SK-N-SH treated with all-trans-retinoic acid at 6 μM for 48 hours (cell line): ENCODE data around the gene COA8.

Source experiments
- ATAC-seq: fragments of 200-7000 bp; cut with Tn5 transposase; 3 replicates; pipeline ENCODE4 v1.9.1; 2020; ENCODE audit warnings: mild to moderate bottlenecking, moderate library complexity
- ARNTL ChIP-seq: fragments of 450-650 bp; formaldehyde crosslinking; IDR thresholded peaks from 2 replicates; pipeline ENCODE4 v1.5.0; 2020; ENCODE audit warnings: low read depth, mild to moderate bottlenecking, moderate library complexity, borderline replicate concordance
- BACH2 ChIP-seq: fragments of 250-450 bp; sonication (Bioruptor Pico); IDR thresholded peaks from 2 replicates; pipeline ENCODE4 v1.9.0; 2021; ENCODE audit warnings: mild to moderate bottlenecking, borderline replicate concordance
- ESRRG ChIP-seq: fragments of 250-450 bp; sonication (Bioruptor Pico); IDR thresholded peaks from 2 replicates; pipeline ENCODE4 v1.6.1; 2021; ENCODE audit warnings: mild to moderate bottlenecking
- GLIS3 ChIP-seq: fragments of 250-450 bp; sonication (Bioruptor Pico); IDR thresholded peaks from 2 replicates; pipeline ENCODE4 v1.5.0; 2020; ENCODE audit warnings: mild to moderate bottlenecking, moderate library complexity
- ISL1 ChIP-seq: fragments of 250-450 bp; sonication (Bioruptor Pico); IDR thresholded peaks from 2 replicates; pipeline ENCODE4 v2.1.2; 2022; ENCODE audit warnings: mild to moderate bottlenecking, moderate library complexity
- OSR1 ChIP-seq: fragments of 250-450 bp; sonication (Bioruptor Pico); IDR thresholded peaks from 2 replicates; pipeline ENCODE4 v1.8.0; 2022; ENCODE audit warnings: moderate library complexity, mild to moderate bottlenecking, inconsistent platforms
- PPARA ChIP-seq: fragments of 250-450 bp; sonication (Bioruptor Pico); IDR thresholded peaks from 2 replicates; pipeline ENCODE4 v1.5.0; 2020; ENCODE audit warnings: mild to moderate bottlenecking, borderline replicate concordance
- RARB ChIP-seq: fragments of 250-450 bp; sonication (Bioruptor Pico); IDR thresholded peaks from 2 replicates; pipeline ENCODE4 v1.8.0; 2021; ENCODE audit warnings: mild to moderate bottlenecking, moderate library complexity
- SNAI2 ChIP-seq: fragments of 250-450 bp; sonication (Bioruptor Pico); IDR thresholded peaks from 2 replicates; pipeline ENCODE4 v1.5.0; 2020; ENCODE audit warnings: mild to moderate bottlenecking, moderate library complexity
- TCF4 ChIP-seq: fragments of 250-450 bp; sonication (Bioruptor Pico); IDR thresholded peaks from 2 replicates; pipeline ENCODE4 v1.8.0; 2021; ENCODE audit warnings: mild to moderate bottlenecking, moderate library complexity, borderline replicate concordance
- TOX ChIP-seq: fragments of 250-450 bp; sonication (Bioruptor Pico); IDR thresholded peaks from 2 replicates; pipeline ENCODE4 v1.8.0; 2021; ENCODE audit warnings: mild to moderate bottlenecking, moderate library complexity, borderline replicate concordance
- ZC3H10 ChIP-seq: fragments of 250-450 bp; sonication (Bioruptor Pico); IDR thresholded peaks from 2 replicates; pipeline ENCODE4 v1.5.1; 2021; ENCODE audit warnings: mild to moderate bottlenecking, moderate library complexity
- ZFP3 ChIP-seq: fragments of 250-450 bp; sonication (Bioruptor Pico); IDR thresholded peaks from 2 replicates; pipeline ENCODE4 v1.5.0; 2020; ENCODE audit warnings: mild to moderate bottlenecking, moderate library complexity
- ZFP30 ChIP-seq: fragments of 450-650 bp; formaldehyde crosslinking; IDR thresholded peaks from 2 replicates; pipeline ENCODE4 v1.5.0; 2022; ENCODE audit warnings: mild to moderate bottlenecking, moderate library complexity
- ZNF565 ChIP-seq: fragments of 450-650 bp; formaldehyde crosslinking; conservative IDR thresholded peaks from 2 replicates; pipeline ENCODE4 v1.5.0; 2020; ENCODE audit warnings: low read depth, mild to moderate bottlenecking, moderate library complexity
- ZNF70 ChIP-seq: fragments of 450-650 bp; formaldehyde crosslinking; IDR thresholded peaks from 2 replicates; pipeline ENCODE4 v1.5.0; 2020; ENCODE audit warnings: mild to moderate bottlenecking, moderate library complexity
- ZNF8 ChIP-seq: fragments of 450-650 bp; formaldehyde crosslinking; IDR thresholded peaks from 2 replicates; pipeline ENCODE4 v1.5.0; 2020; ENCODE audit warnings: mild to moderate bottlenecking, moderate library complexity
- TF ChIP-seq, protein P1 (sequence below): fragments of 250-450 bp; sonication (Bioruptor Pico); IDR thresholded peaks from 2 replicates; pipeline ENCODE4 v1.8.0; 2020; ENCODE audit warnings: mild to moderate bottlenecking, moderate library complexity, borderline replicate concordance
- TF ChIP-seq, protein P2 (sequence below): fragments of 250-450 bp; sonication (Bioruptor Pico); IDR thresholded peaks from 2 replicates; pipeline ENCODE4 v1.5.0; 2020; ENCODE audit warnings: mild to moderate bottlenecking, moderate library complexity
- TF ChIP-seq, protein P3 (sequence below): fragments of 250-450 bp; sonication (Bioruptor Pico); IDR thresholded peaks from 2 replicates; pipeline ENCODE4 v1.5.1; 2020; ENCODE audit warnings: low read depth, mild to moderate bottlenecking, moderate library complexity

The COA8 gene

DNA sequence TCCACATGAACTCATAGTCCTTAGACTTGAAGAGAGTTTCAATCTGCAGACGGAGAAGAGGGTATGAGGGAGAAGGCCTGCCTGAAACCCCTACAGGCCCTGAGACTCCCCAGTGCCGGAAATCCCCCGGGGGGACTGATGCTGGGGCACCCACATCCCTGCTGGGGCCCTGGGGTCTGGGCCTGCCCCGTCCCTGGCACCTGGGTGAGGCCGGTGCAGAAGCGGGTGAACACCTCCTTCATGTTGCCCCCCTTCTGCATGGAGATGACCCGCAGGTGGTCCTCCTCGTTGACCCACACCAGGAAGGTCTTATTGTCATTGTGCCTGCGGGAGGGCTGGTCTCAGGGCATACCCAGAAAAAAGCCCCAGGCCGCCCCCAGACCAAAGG lies 42.5 kb upstream of the COA8 start:
- no peak for ATAC-seq
- TF ChIP-seq ARNTL (CRISPR knock-in tag) (no peak), ZFP30 (CRISPR knock-in tag) (no peak), ZC3H10 (CRISPR knock-in tag) (no peak), ESRRG (CRISPR knock-in tag) (no peak), GLIS3 (no peak), ZNF70 (CRISPR knock-in tag) (no peak), RARB (CRISPR knock-in tag) (no peak), ZFP3 (CRISPR knock-in tag) (no peak), ZNF8 (CRISPR knock-in tag) (no peak), BACH2 (CRISPR knock-in tag) (no peak), PPARA (no peak), ZNF565 (no peak), SNAI2 (CRISPR knock-in tag) (no peak)

DNA sequence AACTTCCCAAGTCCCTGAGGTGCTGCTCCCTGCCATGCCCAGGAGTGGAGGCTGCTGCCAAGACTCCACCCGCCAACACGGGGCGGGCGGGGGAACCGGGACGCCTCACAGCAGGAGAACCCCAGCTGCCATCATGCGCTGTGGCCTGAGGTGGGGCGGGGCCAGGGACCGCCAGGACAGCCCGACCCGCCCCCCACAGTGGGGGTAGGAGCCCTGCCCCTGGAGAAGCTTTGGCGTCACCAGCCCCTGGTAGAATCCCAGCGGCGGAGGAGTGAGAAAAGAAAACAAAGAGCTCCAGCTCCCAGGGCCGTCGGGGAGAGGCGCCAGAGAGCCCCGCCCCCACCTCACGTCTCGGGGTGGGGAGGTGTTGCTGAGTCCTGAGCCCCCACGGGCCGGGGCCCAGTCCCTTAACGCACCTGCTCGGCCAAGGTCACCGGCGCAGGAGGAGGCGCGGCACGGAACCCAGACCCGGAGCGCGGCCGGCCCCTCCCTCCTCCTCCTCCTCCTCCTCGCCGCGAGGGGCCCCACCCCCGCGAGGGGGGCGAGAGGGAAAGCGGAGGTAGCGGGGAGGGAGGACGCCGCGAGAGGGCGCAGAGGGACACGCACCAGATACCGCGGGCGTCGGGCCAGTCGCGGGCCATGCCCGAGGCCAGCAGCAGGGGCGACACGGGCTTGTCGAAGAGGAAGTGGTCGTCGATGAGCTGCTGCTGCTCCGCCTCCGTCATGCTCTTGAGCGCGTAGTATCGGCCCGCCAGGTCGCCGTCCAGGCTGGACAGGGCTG lies 41.9 kb upstream of the COA8 start:
- TF ChIP-seq, protein P1, sequence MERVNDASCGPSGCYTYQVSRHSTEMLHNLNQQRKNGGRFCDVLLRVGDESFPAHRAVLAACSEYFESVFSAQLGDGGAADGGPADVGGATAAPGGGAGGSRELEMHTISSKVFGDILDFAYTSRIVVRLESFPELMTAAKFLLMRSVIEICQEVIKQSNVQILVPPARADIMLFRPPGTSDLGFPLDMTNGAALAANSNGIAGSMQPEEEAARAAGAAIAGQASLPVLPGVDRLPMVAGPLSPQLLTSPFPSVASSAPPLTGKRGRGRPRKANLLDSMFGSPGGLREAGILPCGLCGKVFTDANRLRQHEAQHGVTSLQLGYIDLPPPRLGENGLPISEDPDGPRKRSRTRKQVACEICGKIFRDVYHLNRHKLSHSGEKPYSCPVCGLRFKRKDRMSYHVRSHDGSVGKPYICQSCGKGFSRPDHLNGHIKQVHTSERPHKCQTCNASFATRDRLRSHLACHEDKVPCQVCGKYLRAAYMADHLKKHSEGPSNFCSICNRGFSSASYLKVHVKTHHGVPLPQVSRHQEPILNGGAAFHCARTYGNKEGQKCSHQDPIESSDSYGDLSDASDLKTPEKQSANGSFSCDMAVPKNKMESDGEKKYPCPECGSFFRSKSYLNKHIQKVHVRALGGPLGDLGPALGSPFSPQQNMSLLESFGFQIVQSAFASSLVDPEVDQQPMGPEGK (CRISPR knock-in tag): peak; percentile 88; the same call in 1 of the 2 replicates
- TF ChIP-seq ZC3H10 (CRISPR knock-in tag): no peak
- TF ChIP-seq, protein P2, sequence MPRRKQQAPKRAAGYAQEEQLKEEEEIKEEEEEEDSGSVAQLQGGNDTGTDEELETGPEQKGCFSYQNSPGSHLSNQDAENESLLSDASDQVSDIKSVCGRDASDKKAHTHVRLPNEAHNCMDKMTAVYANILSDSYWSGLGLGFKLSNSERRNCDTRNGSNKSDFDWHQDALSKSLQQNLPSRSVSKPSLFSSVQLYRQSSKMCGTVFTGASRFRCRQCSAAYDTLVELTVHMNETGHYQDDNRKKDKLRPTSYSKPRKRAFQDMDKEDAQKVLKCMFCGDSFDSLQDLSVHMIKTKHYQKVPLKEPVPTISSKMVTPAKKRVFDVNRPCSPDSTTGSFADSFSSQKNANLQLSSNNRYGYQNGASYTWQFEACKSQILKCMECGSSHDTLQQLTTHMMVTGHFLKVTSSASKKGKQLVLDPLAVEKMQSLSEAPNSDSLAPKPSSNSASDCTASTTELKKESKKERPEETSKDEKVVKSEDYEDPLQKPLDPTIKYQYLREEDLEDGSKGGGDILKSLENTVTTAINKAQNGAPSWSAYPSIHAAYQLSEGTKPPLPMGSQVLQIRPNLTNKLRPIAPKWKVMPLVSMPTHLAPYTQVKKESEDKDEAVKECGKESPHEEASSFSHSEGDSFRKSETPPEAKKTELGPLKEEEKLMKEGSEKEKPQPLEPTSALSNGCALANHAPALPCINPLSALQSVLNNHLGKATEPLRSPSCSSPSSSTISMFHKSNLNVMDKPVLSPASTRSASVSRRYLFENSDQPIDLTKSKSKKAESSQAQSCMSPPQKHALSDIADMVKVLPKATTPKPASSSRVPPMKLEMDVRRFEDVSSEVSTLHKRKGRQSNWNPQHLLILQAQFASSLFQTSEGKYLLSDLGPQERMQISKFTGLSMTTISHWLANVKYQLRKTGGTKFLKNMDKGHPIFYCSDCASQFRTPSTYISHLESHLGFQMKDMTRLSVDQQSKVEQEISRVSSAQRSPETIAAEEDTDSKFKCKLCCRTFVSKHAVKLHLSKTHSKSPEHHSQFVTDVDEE (CRISPR knock-in tag): 0 out of 2 replicates have a peak, but pooled peaks have one; percentile 29
- TF ChIP-seq, protein P3, sequence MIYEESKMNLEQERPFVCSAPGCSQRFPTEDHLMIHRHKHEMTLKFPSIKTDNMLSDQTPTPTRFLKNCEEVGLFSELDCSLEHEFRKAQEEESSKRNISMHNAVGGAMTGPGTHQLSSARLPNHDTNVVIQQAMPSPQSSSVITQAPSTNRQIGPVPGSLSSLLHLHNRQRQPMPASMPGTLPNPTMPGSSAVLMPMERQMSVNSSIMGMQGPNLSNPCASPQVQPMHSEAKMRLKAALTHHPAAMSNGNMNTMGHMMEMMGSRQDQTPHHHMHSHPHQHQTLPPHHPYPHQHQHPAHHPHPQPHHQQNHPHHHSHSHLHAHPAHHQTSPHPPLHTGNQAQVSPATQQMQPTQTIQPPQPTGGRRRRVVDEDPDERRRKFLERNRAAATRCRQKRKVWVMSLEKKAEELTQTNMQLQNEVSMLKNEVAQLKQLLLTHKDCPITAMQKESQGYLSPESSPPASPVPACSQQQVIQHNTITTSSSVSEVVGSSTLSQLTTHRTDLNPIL (CRISPR knock-in tag): no peak
- no peak for TF ChIP-seq TOX (CRISPR knock-in tag)
- TF ChIP-seq, all 23 proteins: peak for 2
- peak; percentile 10 for ATAC-seq

DNA sequence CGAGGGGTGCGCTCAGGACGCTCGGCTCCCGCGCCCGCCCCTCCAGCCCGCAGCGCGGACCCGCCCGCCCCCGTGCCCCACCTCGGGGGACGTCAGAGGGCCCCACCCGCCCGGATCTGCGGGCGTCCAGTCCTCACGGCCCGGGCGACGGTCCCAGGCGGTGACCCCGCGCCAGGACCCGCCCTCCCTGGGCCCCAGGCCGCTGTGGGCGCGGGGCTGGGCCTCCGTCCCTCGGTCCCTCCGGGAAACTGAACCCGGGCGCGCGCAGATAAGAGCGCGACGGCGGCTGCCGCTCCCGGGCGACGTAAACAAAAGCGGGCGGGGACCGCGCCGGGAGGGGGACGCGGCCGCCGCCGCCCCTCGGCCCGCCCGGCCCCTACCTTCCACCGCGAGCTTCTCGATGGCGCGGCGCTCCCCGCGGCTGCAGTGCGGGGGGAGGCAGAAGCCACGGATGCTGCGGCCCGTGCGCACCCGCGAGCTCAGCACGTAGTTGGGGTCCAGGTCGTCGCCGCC lies 41.3 kb upstream of the COA8 start:
- no peak; the same call in 2 of the 3 replicates for ATAC-seq

DNA sequence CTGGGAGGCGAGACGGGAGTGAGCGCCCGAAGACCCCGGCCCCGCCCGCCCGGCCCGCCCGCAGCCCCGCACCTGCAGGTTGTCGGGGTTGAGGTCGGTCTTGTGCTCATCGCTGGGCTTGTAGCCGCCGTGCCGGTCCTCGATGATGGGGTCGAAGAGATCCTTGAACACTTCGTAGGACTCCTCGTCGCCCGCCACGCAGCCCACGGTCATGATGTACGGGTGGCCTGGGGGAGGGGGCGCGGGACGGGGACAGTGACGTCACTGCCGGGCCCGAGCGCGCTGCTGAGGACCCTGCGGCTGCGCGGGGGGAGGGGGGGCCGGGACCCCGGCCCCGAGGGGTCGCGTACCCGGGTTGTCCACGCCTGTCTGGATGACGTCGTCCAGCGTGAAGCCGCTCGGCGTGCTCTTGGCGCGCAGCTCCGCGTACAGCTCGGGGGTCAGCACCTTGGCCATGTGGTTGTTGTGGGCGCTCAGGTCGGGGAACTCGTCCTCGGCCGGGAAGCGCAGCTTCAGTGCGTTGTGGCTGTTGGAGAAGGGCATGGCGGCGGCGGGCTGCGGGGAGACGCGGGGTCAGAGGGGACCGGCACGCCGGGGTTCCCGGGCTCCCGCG lies 40.7 kb upstream of the COA8 start:
- no peak for ATAC-seq
- TF ChIP-seq ZFP3 (CRISPR knock-in tag) (no peak), ISL1 (CRISPR knock-in tag) (no peak), PPARA (no peak), TCF4 (CRISPR knock-in tag) (no peak), ZC3H10 (CRISPR knock-in tag) (no peak), GLIS3 (no peak), SNAI2 (CRISPR knock-in tag) (no peak), ARNTL (CRISPR knock-in tag) (no peak), ZNF70 (CRISPR knock-in tag) (no peak)
- TF ChIP-seq, protein P3 (CRISPR knock-in tag): no peak
- TF ChIP-seq, protein P2 (CRISPR knock-in tag): no peak
- TF ChIP-seq, protein P1 (CRISPR knock-in tag): no peak

More for the DNA sequence above, 41.3 kb upstream of the COA8 start:
- TF ChIP-seq TCF4 (CRISPR knock-in tag) (no peak), OSR1 (CRISPR knock-in tag) (no peak)
